Nephron (organoid): ENCODE data around the gene DBF4B.
"Not testable (repeated sequence)": the region's sequence is repeated elsewhere in the genome, so short reads cannot be mapped to it uniquely, and the experiment has no call there.

Source experiments
- H3K27ac Mint-ChIP-seq, 3 experiments: 2 replicates each; pipeline ENCODE4 v1.8.0; 2020; ENCODE audit warnings: mixed read lengths in 3 of 3, mild to moderate bottlenecking in 2 of 3, moderate library complexity in 1 of 3
- H3K27me3 Mint-ChIP-seq: 2 replicates; pipeline ENCODE4 v1.8.0; 2021; ENCODE audit warnings: low read depth, mild to moderate bottlenecking, moderate library complexity, mixed read lengths
- H3K36me3 Mint-ChIP-seq: 2 replicates; pipeline ENCODE4 v1.8.0; 2020; ENCODE audit warnings: low read depth, mixed read lengths
- H3K4me1 Mint-ChIP-seq: 2 replicates; pipeline ENCODE4 v1.8.0; 2020; ENCODE audit warnings: mixed read lengths
- H3K4me3 Mint-ChIP-seq, 3 experiments: 2 replicates each; pipeline ENCODE4 v1.8.0; 2020; ENCODE audit warnings: mild to moderate bottlenecking in 3 of 3, mixed read lengths in 3 of 3, moderate library complexity in 2 of 3
- H3K9me3 Mint-ChIP-seq: 2 replicates; pipeline ENCODE4 v1.8.0; 2020; ENCODE audit warnings: mixed read lengths
- CTCF ChIP-seq, 3 experiments: fragments of 200-600 bp; sonication (generic); IDR thresholded peaks; one replicate each; pipeline ENCODE4 v1.5.0; 2021; ENCODE audit warnings: antibody characterized with exemption in 3 of 3; ENCODE audit not compliant: unreplicated experiment in 3 of 3

DBF4B gene

GRCh38 chr17:44672479-44673093 is 35.9 kb upstream of the DBF4B start:
- TF ChIP-seq CTCF (IDR thresholded peaks at IDR 0.05; ENCODE audit: unreplicated experiment in 3 of 3): peak; percentile 46 to 67 (median 55)
- Mint-ChIP-seq H3K27me3 (peaks cover 4% of the 10 kb centered on the region), H3K36me3 (peaks cover under 1% of the 10 kb centered on the region), H3K4me1 (no peaks in the 10 kb centered on the region), H3K27ac (no peak overlapping the region), H3K9me3 (no peaks in the 10 kb centered on the region), H3K4me3 (no peak overlapping the region)

- H3K4me3 Mint-ChIP-seq: no peak overlapping the region
- H3K9me3 Mint-ChIP-seq: no peaks in the 10 kb centered on the region
- H3K27ac Mint-ChIP-seq: no peak overlapping the region
- H3K4me1 Mint-ChIP-seq: no peaks in the 10 kb centered on the region
- H3K27me3 Mint-ChIP-seq: peaks cover under 1% of the 10 kb centered on the region
- H3K36me3 Mint-ChIP-seq: peaks cover 12% of the 10 kb centered on the region
- TF ChIP-seq CTCF (IDR thresholded peaks at IDR 0.05; ENCODE audit: unreplicated experiment in 3 of 3): no peak
These were observed 34.6 kb upstream of the DBF4B start for GRCh38 chr17:44673893-44674292.

- Mint-ChIP-seq H3K36me3 (peaks cover 31% of the 10 kb centered on the region), H3K4me1 (no peaks in the 10 kb centered on the region), H3K27ac (no peak overlapping the region), H3K9me3 (no peaks in the 10 kb centered on the region), H3K4me3 (no peak overlapping the region), H3K27me3 (no peaks in the 10 kb centered on the region)
- TF ChIP-seq CTCF (IDR thresholded peaks at IDR 0.05; ENCODE audit: unreplicated experiment in 3 of 3): no peak
These were observed 31.3 kb upstream of the DBF4B start for GRCh38 chr17:44677136-44677535.

GRCh38 chr17:44683303-44683702 is 25.2 kb upstream of the DBF4B start:
- not testable (repeated sequence) for H3K4me3 Mint-ChIP-seq, H3K27ac Mint-ChIP-seq, H3K27me3 Mint-ChIP-seq, H3K9me3 Mint-ChIP-seq
- Mint-ChIP-seq H3K36me3 (peaks cover 49% of the 10 kb centered on the region), H3K4me1 (peaks cover 19% of the 10 kb centered on the region)

GRCh38 chr17:44687756-44688155 is 20.7 kb upstream of the DBF4B start:
- no peak for TF ChIP-seq CTCF (IDR thresholded peaks at IDR 0.05; ENCODE audit: unreplicated experiment in 3 of 3)
- H3K27ac Mint-ChIP-seq: peak overlapping the region; percentile 79 to 93 (median 89)
- H3K4me1 Mint-ChIP-seq: peaks cover 37% of the 10 kb centered on the region
- peak overlapping the region; percentile 38 to 75 (median 75) for H3K4me3 Mint-ChIP-seq
- no peaks in the 10 kb centered on the region for H3K9me3 Mint-ChIP-seq
- H3K27me3 Mint-ChIP-seq: no peaks in the 10 kb centered on the region
- peaks cover 25% of the 10 kb centered on the region for H3K36me3 Mint-ChIP-seq

- no peaks in the 10 kb centered on the region for H3K27me3 Mint-ChIP-seq
- peak overlapping the region; percentile 97 to 99 (median 98) for H3K4me3 Mint-ChIP-seq
- no peak for TF ChIP-seq CTCF (IDR thresholded peaks at IDR 0.05; ENCODE audit: unreplicated experiment in 3 of 3)
- no peak overlapping the region for H3K27ac Mint-ChIP-seq
- no peaks in the 10 kb centered on the region for H3K9me3 Mint-ChIP-seq
- H3K36me3 Mint-ChIP-seq: peaks cover 24% of the 10 kb centered on the region
- peaks cover 37% of the 10 kb centered on the region for H3K4me1 Mint-ChIP-seq
These were observed 20.3 kb upstream of the DBF4B start for GRCh38 chr17:44688200-44688599.
